Measurements from ENCODE around the gene RAPGEF4. TPM values are rescaled to one million over a fixed set of nuclear protein-coding genes. Genes with fewer than 3 reads are reported as not detected.

The RAPGEF4 gene
- total RNA-seq, 1 experiment from 2014 or later = 0.62 TPM

- ATAC-seq (no peak), DNase-seq (ENCODE audit: low read depth, low spot score) (no peak)
- in situ Hi-C loops (cut with HindIII; ENCODE audit: low pct_unique_long_range_greater_than_20kb, low sequenced_read_pairs) = no loop called here
- Histone ChIP-seq H3K36me3 (ENCODE audit: control insufficient read depth, insufficient read depth, low read length) (no peaks in the 10 kb centered on the region), H3K4me1 (ENCODE audit: control insufficient read depth, insufficient read depth, low read length) (no peaks in the 10 kb centered on the region), H3K27ac (ENCODE audit: low read length) (no peak overlapping the region), H3K27me3 (ENCODE audit: control insufficient read depth, insufficient read depth, low read length) (no peaks in the 10 kb centered on the region), H3K4me3 (ENCODE audit: low read depth in 2 of 2, low read length in 2 of 2) (no peak overlapping the region), H3K9me3 (ENCODE audit: control insufficient read depth, insufficient read depth, low read depth, low read length) (no peaks in the 10 kb centered on the region)
- no peak for TF ChIP-seq TCF7L2 (IDR thresholded peaks at IDR 0.05; ENCODE audit: low read depth, low read length)
- intact Hi-C loops (cut with micrococcal nuclease; ENCODE audit: unreplicated experiment) = no loop called here
- BruUV-seq (replicated peaks) = no TSS peak
- ChIA-PET POLR2A (no interaction called here), CTCF (no interaction called here)
Measured at GRCh38 chr2:172950565-172950964, 214.9 kb downstream of the RAPGEF4 start.

GRCh38 chr2:172951554-172951953 lies 215.9 kb downstream of the RAPGEF4 start:
- H3K36me3 ChIP-seq (ENCODE audit: control insufficient read depth, insufficient read depth, low read length) = no peaks in the 10 kb centered on the region
- ATAC-seq (no peak), DNase-seq (ENCODE audit: low read depth, low spot score) (no peak)
- in situ Hi-C loops (cut with HindIII; ENCODE audit: low pct_unique_long_range_greater_than_20kb, low sequenced_read_pairs) (no loop called here), intact Hi-C loops (cut with micrococcal nuclease; ENCODE audit: unreplicated experiment) (no loop called here)
- POLR2A ChIA-PET = no interaction called here
- H3K9me3 ChIP-seq (ENCODE audit: control insufficient read depth, insufficient read depth, low read depth, low read length) = no peaks in the 10 kb centered on the region
- CTCF ChIA-PET = no interaction called here
- TF ChIP-seq TCF7L2 (IDR thresholded peaks at IDR 0.05; ENCODE audit: low read depth, low read length) (no peak), SIN3A (IDR thresholded peaks at IDR 0.05; ENCODE audit: borderline replicate concordance, insufficient read depth, low read depth, low read length) (no peak)
- H3K4me1 ChIP-seq (ENCODE audit: control insufficient read depth, insufficient read depth, low read length) = no peaks in the 10 kb centered on the region
- no peak overlapping the region for H3K27ac ChIP-seq (ENCODE audit: low read length)
- H3K4me3 ChIP-seq (ENCODE audit: low read depth in 2 of 2, low read length in 2 of 2) = no peak overlapping the region
- no TSS peak for BruUV-seq (replicated peaks)
- H3K27me3 ChIP-seq (ENCODE audit: control insufficient read depth, insufficient read depth, low read length) = no peaks in the 10 kb centered on the region

- POLR2A ChIA-PET = no interaction called here
Measured at GRCh38 chr2:172953411-172953810, 217.8 kb downstream of the RAPGEF4 start.

More at GRCh38 chr2:172953411-172953810, 217.8 kb downstream of the RAPGEF4 start:
- ATAC-seq (no peak), DNase-seq (ENCODE audit: low read depth, low spot score) (no peak)
- H3K9me3 ChIP-seq (ENCODE audit: control insufficient read depth, insufficient read depth, low read depth, low read length) = no peaks in the 10 kb centered on the region
- intact Hi-C loops (cut with micrococcal nuclease; ENCODE audit: unreplicated experiment) = no loop called here
- H3K4me3 ChIP-seq (ENCODE audit: low read depth in 2 of 2, low read length in 2 of 2) = no peak overlapping the region
- H3K27ac ChIP-seq (ENCODE audit: low read length) = no peak overlapping the region
- TF ChIP-seq POLR2AphosphoS5 (IDR thresholded peaks at IDR 0.05; ENCODE audit: low read depth, low read length) (no peak), CTCF (IDR thresholded peaks at IDR 0.05) (no peak), REST (IDR thresholded peaks at IDR 0.05; ENCODE audit: insufficient read depth in 1 of 2, low read depth in 2 of 2, low read length in 1 of 2) (no peak), SIN3A (IDR thresholded peaks at IDR 0.05; ENCODE audit: borderline replicate concordance, insufficient read depth, low read depth, low read length) (no peak), TCF7L2 (IDR thresholded peaks at IDR 0.05; ENCODE audit: low read depth, low read length) (no peak)
- H3K4me1 ChIP-seq (ENCODE audit: control insufficient read depth, insufficient read depth, low read length) = no peaks in the 10 kb centered on the region
- H3K36me3 ChIP-seq (ENCODE audit: control insufficient read depth, insufficient read depth, low read length) = no peaks in the 10 kb centered on the region
- CTCF ChIA-PET = no interaction called here
- no peaks in the 10 kb centered on the region for H3K27me3 ChIP-seq (ENCODE audit: control insufficient read depth, insufficient read depth, low read length)
- no TSS peak for BruUV-seq (replicated peaks)
- in situ Hi-C loops (cut with HindIII; ENCODE audit: low pct_unique_long_range_greater_than_20kb, low sequenced_read_pairs) = no loop called here

Data from Panc1 (cell line).